Small intestine (tissue), 7 donors: Measurements from ENCODE around the gene HSPH1. TPM values are rescaled to one million over a fixed set of nuclear protein-coding genes. Genes with fewer than 3 reads are reported as not detected.
A peak's percentile ranks its signal among the peaks of the same experiment; 100 is the strongest.

Source experiments
- DNase-seq, 2 donors: peaks; one replicate each; pipeline versions ENCODE4 v3.0.0 to v3.0.0-alpha.2; 2013
- FAIRE-seq: peaks from 2 replicates; lab custom pipeline; 2012; peaks lifted over from hg19 to GRCh38; lab: Jason Lieb, UNC
- H3K27ac ChIP-seq, 3 donors: one replicate each; pipeline ENCODE4 v1.5.1; 2013; ENCODE audit warnings: low read length in 2 of 3, mild to moderate bottlenecking in 2 of 3, control low read depth in 1 of 3, inconsistent platforms in 1 of 3, low read depth in 1 of 3, moderate library complexity in 1 of 3
- H3K27me3 ChIP-seq, 3 donors: one replicate each; pipeline ENCODE4 v1.6.1; 2013; ENCODE audit warnings: low read length in 3 of 3, inconsistent platforms in 1 of 3; ENCODE audit not compliant: control insufficient read depth in 3 of 3, insufficient read depth in 3 of 3
- H3K36me3 ChIP-seq, 3 donors: one replicate each; pipeline ENCODE4 v1.6.1; 2013; ENCODE audit warnings: low read length in 3 of 3, inconsistent platforms in 1 of 3, low read depth in 1 of 3, mild to moderate bottlenecking in 1 of 3, moderate library complexity in 1 of 3; ENCODE audit not compliant: control insufficient read depth in 3 of 3, insufficient read depth in 2 of 3
- H3K4me1 ChIP-seq, 3 donors: one replicate each; pipeline ENCODE4 v1.6.1; 2013; ENCODE audit warnings: low read length in 2 of 3, inconsistent platforms in 1 of 3, low read depth in 1 of 3, mild to moderate bottlenecking in 1 of 3, moderate library complexity in 1 of 3; ENCODE audit not compliant: control insufficient read depth in 3 of 3, insufficient read depth in 2 of 3
- H3K4me3 ChIP-seq, 3 donors: one replicate each; pipeline ENCODE4 v1.5.1; 2013; ENCODE audit warnings: low read length in 3 of 3, control low read depth in 1 of 3, inconsistent platforms in 1 of 3, low read depth in 1 of 3, mild to moderate bottlenecking in 1 of 3, moderate library complexity in 1 of 3
- H3K9me3 ChIP-seq, 2 donors: one replicate each; pipeline ENCODE4 v1.6.1; 2013; ENCODE audit warnings: low read depth in 1 of 2, low read length in 1 of 2; ENCODE audit not compliant: control insufficient read depth in 2 of 2, insufficient read depth in 1 of 2
- WGBS, 3 donors: extraction: QIAGEN DNeasy Blood & Tissue Kit; methylation state at CpG; one replicate each; pipeline ENCODE4 v1.1.7; 2013; 5-methylcytosine and 5-hydroxymethylcytosine counted together
- polyA plus RNA-seq, 4 donors: library from polyadenylated mRNA; stranded (reverse) in 3 of 4; unstranded in 1 of 4; fragments of 200-250 nt in 3 of 4; fragments of 120-200 nt in 1 of 4; gene quantifications; one replicate each; pipeline versions ENCODE4 v1.2.1 to v1.2.3, GENCODE V29; 2013
- donor health status: healthy with polysubstance abuse.
- donor health status: control.
- donor health status: control.
- donor health status: Bipolar disorder and iron deficiency.
- donor health status: healthy.

HSPH1 gene
- polyA plus RNA-seq, 4 donors: 8.5 to 61.4 (median 17.3) TPM

DNA sequence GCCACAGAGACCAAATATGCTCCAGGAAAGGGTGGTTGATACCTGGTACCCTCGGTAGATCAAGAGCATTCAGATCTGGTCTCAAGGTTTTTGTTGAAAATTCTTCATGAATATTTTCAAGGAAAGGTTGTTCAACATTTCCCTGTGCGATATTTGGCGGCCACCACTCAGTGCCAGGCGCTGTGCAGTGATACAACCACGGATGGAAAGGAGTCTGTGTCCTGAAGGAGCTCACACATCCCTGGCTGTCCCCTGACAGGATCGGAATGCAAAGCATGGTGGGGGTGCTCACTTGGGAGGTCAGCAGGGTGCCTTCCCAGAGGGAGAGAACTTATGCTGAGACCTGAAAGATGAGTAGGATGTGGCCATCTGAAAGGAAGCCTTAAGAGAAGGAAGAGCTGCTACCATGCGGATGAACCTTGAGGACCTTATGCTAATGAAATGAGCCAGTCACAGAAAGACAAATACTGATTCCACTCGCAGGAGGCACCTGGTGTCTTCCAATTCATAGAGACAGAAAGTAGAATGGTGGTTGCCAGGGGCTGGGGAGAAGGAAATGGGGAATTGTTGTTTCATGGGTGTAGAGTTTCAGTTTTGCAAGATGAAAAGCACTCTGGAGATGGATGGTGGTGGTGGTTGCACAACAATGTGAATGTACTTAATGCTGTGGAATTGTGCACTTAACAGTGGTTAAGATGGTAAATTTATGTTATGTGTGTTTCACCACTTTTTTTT, 41.6 kb downstream of the HSPH1 start:
- no peaks in the 10 kb centered on the region for H3K36me3 ChIP-seq
- FAIRE-seq (no peak), DNase-seq (no peak)
- 74 to 81% (median 75%) methylated on average over 8 of the region's 8 CpGs for WGBS, 3 donors
- H3K4me3 ChIP-seq: no peak overlapping the region
- H3K9me3 ChIP-seq: no peaks in the 10 kb centered on the region
- H3K4me1 ChIP-seq: no peaks in the 10 kb centered on the region
- no peak overlapping the region for H3K27ac ChIP-seq
- H3K27me3 ChIP-seq: peaks cover 0 to 7% (median 0%) of the 10 kb centered on the region in 3 donors

DNA sequence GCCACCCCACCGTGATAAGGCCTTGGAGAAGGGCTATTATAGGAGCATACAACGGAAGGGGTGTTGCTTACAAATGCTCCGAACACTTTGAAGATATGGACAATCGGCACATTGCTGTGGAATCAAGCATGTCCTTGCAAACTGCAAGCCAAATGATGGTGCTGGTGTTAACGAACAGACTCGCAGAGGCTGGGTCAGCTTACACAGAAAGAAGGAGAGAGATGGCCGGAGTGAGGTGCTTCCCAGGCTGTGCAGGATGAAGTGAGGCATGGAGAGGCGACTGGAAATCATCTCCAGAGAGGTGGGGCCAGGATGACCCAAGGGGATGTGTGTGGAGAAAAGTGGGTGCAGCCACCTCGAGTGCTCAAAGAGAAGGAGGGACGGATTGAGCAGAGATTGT, 42.2 kb downstream of the HSPH1 start:
- peaks cover 0 to 7% (median 0%) of the 10 kb centered on the region in 3 donors for H3K27me3 ChIP-seq
- no peaks in the 10 kb centered on the region for H3K36me3 ChIP-seq
- 75 to 84% (median 78%) methylated on average over 10 of the region's 10 CpGs for WGBS, 3 donors
- no peaks in the 10 kb centered on the region for H3K4me1 ChIP-seq
- FAIRE-seq: no peak
- no peak for DNase-seq
- no peaks in the 10 kb centered on the region for H3K9me3 ChIP-seq
- no peak overlapping the region for H3K27ac ChIP-seq
- H3K4me3 ChIP-seq: no peak overlapping the region

DNA sequence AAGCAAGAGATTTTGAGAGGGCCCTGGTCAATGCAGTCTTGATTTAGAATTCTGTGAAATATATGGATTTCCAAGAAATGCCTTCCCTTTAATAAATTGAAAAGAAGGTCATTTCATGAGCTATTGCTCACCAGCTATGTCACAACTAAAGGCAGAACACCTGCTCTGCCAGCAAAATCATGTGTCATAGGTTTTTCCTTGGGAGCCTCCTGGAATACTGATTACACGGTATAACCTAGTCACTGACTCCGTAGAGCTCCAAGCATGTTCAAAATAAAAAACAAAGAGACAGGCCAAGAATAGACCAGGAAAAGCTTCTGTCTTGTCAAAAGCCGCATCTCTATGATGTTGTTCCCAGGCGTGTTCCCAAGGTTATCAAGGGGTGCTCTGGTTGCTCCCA, 45.5 kb downstream of the HSPH1 start:
- H3K27ac ChIP-seq: no peak overlapping the region
- peak in 1 of 2 donors; percentile 10 for DNase-seq
- peaks cover 0 to 7% (median 0%) of the 10 kb centered on the region in 3 donors for H3K27me3 ChIP-seq
- no peaks in the 10 kb centered on the region for H3K9me3 ChIP-seq
- no peaks in the 10 kb centered on the region for H3K4me1 ChIP-seq
- no peaks in the 10 kb centered on the region for H3K36me3 ChIP-seq
- no peak overlapping the region for H3K4me3 ChIP-seq
- 68 to 85% (median 82%) methylated on average over 4 of the region's 4 CpGs for WGBS, 3 donors
- no peak for FAIRE-seq

DNA sequence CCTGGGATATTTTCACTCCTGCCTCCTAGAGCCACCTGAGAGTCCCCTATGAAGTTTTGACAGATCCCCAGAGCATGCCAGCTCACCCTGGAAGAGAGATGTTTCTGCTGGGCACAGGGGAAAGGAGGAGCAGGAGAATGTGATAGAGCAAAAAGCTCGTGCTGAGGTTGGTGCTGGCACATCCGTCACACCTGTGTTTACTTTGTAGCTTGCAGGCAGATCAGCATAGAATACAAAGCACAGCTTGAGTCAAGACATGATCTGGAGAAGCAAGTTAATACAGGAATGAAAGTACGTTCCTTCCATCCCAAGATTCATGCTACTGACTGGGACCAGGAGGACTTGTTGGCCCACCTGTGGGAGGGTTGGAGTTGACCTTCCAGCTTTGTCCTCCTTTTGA, 46.1 kb downstream of the HSPH1 start:
- no peaks in the 10 kb centered on the region for H3K9me3 ChIP-seq
- no peaks in the 10 kb centered on the region for H3K36me3 ChIP-seq
- FAIRE-seq (no peak), DNase-seq (peak in 1 of 2 donors; percentile 11)
- no peak overlapping the region for H3K4me3 ChIP-seq
- H3K27me3 ChIP-seq: peaks cover 0 to 7% (median 0%) of the 10 kb centered on the region in 3 donors
- 16 to 50% (median 24%) methylated on average over 3 of the region's 3 CpGs for WGBS, 3 donors
- H3K27ac ChIP-seq: no peak overlapping the region
- H3K4me1 ChIP-seq: no peaks in the 10 kb centered on the region

DNA sequence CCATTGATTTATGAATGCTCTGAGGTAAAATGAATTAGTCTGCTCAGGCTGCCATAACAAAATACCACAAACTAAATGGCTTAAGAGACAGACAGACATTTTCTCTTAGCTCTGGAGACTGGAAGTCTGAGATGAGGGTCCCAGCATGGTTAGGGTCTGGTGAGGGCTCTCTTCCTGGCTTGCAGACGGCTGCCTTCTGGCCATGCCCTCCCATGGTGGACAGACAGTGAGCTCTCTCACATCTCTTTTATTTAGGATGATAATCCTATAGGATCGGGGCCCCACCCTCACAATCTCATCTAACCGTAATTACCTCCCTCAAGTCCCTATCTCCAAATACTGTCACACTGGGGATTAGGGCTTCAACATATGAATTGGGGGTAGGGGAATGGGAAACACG, 47.1 kb downstream of the HSPH1 start:
- WGBS, 3 donors: 79 to 87% (median 85%) methylated on average over 4 of the region's 4 CpGs
- FAIRE-seq (no peak), DNase-seq (no peak)
- Histone ChIP-seq H3K4me3 (no peak overlapping the region), H3K36me3 (no peaks in the 10 kb centered on the region), H3K27ac (no peak overlapping the region), H3K4me1 (no peaks in the 10 kb centered on the region), H3K9me3 (no peaks in the 10 kb centered on the region), H3K27me3 (peaks cover 0 to 7% (median 0%) of the 10 kb centered on the region in 3 donors)

DNA sequence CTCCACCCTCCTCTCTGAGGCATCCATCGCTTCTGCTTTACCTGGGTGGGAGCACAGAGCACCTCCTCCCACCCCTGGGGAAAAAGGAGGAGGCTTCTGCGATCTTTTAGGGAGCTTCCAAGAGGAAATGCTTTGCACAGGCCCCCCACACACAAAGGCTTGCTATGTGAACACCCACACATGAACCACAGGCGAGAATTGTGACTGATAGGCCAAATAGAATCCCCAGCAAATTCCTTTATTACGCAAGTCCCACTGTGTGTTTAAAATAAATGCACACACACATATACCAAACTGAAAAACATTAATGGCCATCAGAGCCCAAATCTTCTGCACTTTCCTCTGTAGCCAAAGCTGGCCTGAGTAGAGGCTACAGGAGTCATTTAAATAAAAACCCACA, 50.6 kb downstream of the HSPH1 start:
- FAIRE-seq (no peak), DNase-seq (no peak)

DNA sequence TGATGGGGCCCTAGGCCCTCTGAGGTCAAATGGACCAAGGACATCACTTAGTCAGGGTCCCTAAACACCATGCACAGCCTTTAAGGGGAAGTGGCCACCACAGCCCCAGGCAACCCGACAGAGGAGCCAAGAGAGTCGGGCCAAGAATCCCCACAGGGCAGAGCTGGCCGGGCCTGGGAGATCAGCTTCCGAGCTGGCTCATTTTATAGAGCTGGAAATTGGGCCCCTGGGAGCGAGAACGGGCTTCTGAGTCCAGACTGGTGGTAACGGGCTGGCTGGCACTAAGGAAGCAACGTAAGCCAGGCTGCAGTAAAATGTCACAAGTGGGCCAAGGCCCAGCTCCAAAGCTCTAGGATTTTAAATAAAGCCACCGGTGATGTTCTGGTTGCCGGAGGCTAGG, 51.1 kb downstream of the HSPH1 start:
- DNase-seq: no peak
- Histone ChIP-seq H3K4me1 (no peaks in the 10 kb centered on the region), H3K27ac (no peak overlapping the region), H3K27me3 (no peaks in the 10 kb centered on the region), H3K9me3 (no peaks in the 10 kb centered on the region), H3K36me3 (no peaks in the 10 kb centered on the region), H3K4me3 (no peak overlapping the region)
- 81 to 91% (median 91%) methylated on average over 10 of the region's 10 CpGs for WGBS, 3 donors
- no peak for FAIRE-seq

More for the DNA sequence above, 50.6 kb downstream of the HSPH1 start:
- H3K4me3 ChIP-seq: no peak overlapping the region
- 78 to 92% (median 86%) methylated on average over 4 of the region's 4 CpGs for WGBS, 3 donors
- H3K9me3 ChIP-seq: no peaks in the 10 kb centered on the region
- no peaks in the 10 kb centered on the region for H3K4me1 ChIP-seq
- H3K27me3 ChIP-seq: peaks cover 0 to 3% (median 0%) of the 10 kb centered on the region in 3 donors
- H3K27ac ChIP-seq: no peak overlapping the region
- no peaks in the 10 kb centered on the region for H3K36me3 ChIP-seq

DNA sequence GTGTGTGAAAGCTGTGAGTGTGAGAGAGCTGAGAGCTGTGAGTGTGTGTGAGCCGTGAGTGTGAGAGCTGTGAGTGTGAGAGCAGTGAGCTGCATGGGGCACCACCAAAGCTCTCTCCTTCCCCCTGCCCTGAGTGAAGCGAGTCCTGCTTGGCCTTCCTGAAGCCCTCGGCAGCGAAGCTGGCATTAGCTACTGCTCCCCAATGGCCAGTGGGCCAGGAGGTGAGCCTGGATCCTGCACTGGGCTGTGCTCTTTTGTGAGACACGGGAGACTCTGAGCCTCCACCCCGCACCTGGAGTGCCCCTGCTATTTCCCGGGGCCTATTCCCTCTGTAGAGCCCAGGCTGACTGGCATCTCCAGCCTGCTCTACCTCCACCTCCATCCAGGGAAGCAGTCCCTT, 51.5 kb downstream of the HSPH1 start:
- 81 to 90% (median 87%) methylated on average over 7 of the region's 7 CpGs for WGBS, 3 donors

DNA sequence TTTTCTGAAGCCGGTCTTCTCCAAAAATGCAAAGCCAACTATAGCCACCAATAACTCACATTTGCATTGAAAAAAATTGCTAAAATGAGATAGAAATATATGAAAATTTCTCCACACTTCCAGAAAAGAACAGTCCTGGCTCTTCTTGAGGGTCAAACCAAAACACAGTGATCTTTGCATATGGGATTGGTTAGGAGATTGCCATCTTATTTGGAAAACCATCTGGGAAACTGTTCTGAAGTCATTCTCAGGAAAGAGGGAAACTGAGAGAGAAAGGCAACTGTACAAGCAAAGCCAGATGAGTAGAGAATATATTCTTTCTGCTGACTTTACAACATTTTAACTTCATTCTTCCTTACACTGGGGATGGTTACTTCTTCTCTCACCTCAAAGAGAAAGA, 54.6 kb downstream of the HSPH1 start:
- no peak for FAIRE-seq
- DNase-seq: no peak
- H3K36me3 ChIP-seq: no peaks in the 10 kb centered on the region
- H3K27me3 ChIP-seq: no peaks in the 10 kb centered on the region
- WGBS, 3 donors: 89 to 96% (median 94%) methylated on average over 1 of the region's 1 CpG
- no peaks in the 10 kb centered on the region for H3K9me3 ChIP-seq
- no peaks in the 10 kb centered on the region for H3K4me1 ChIP-seq
- no peak overlapping the region for H3K27ac ChIP-seq
- no peak overlapping the region for H3K4me3 ChIP-seq

More for the DNA sequence above, 51.5 kb downstream of the HSPH1 start:
- no peaks in the 10 kb centered on the region for H3K27me3 ChIP-seq
- no peak overlapping the region for H3K27ac ChIP-seq
- no peak for FAIRE-seq
- H3K36me3 ChIP-seq: no peaks in the 10 kb centered on the region
- DNase-seq: no peak
- H3K9me3 ChIP-seq: no peaks in the 10 kb centered on the region
- no peaks in the 10 kb centered on the region for H3K4me1 ChIP-seq
- no peak overlapping the region for H3K4me3 ChIP-seq
